SH-SY5Y (cell line): ENCODE measurements around the gene SUMF2.

Experiments used
- GATA2 ChIP-seq: IDR thresholded peaks from 2 replicates; pipeline ENCODE4 v1.6.1; 2011; ENCODE audit warnings: mild to moderate bottlenecking, low read depth, low read length
- GATA3 ChIP-seq: IDR thresholded peaks from 2 replicates; pipeline ENCODE4 v1.6.1; 2011; ENCODE audit warnings: low read depth, mild to moderate bottlenecking, low read length, moderate library complexity

DNA sequence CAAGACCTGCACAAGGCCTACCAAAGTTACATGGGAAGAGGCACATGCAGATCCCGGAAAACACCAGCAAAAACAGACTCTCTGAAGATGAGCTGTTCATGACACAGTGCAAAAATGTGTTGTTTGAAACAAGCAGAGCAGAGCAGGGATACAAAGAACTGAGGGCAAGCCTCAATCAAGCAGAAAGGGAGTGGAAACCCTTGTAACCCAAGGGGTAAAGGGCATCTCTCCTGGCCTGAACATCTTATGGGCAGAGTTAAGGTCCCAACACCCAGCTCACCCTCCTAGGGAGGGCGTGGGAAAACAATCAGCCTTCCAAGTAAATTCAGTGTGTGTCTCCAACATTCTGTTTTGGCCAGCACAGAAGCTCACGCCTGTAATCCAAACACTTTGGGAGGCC lies 23.4 kb upstream of the SUMF2 start:
- TF ChIP-seq GATA2: no peak
- no peak for TF ChIP-seq GATA3
